Measurements from ENCODE around the gene UBFD1. TPM values are rescaled to one million over a fixed set of nuclear protein-coding genes. Genes with fewer than 3 reads are reported as not detected.

The UBFD1 gene
- total and polyA plus RNA-seq, 2 of the 8 experiments (the other 6 are each of a cell fraction or from before 2014, with no cell fraction given) = 66.3 to 106 TPM

DNA sequence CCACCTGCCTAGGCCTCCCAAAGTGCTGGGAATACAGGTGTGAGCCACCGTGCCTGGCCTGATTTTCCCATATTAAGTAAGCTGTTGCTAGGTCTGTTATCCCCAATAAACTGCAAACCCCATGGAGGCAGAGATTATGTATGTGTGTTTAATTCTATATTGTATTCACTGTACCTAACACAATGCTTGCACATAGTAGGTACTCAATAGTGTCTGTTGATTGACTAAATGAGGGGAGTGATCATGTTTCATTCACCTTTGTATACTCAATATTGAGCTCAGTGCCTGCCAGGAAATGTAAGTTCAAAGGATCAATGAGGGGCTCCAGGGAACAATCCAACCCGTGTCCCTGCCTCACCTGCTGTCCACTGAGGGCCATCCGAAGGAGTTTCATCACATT is 32.6 kb upstream of the UBFD1 start:
- H4K91ac ChIP-seq (replicated peaks; ENCODE audit: insufficient read length, low read length) = no peak overlapping the region
- H4K8ac ChIP-seq (ENCODE audit: extremely low read depth, insufficient read depth, low read length) = no peak overlapping the region
- no peak overlapping the region for H2BK12ac ChIP-seq (ENCODE audit: low read depth, low read length)
- no peak overlapping the region for H2BK120ac ChIP-seq (replicated peaks; ENCODE audit: low read depth, low read length)
- H3K36me3 ChIP-seq (ENCODE audit: control insufficient read depth in 2 of 4, insufficient read depth in 4 of 4, low read length in 3 of 4) = peaks cover 26 to 56% (median 53%) of the 10 kb centered on the region in 4 experiments
- no peak overlapping the region for H3K23ac ChIP-seq (ENCODE audit: insufficient read length)
- H3K27ac ChIP-seq (ENCODE audit: low read depth, low read length) = no peak overlapping the region
- POLR2A ChIA-PET (ENCODE audit: partially characterized antibody) = no interaction called here
- H3K4ac ChIP-seq (replicated peaks; ENCODE audit: insufficient read length, low read depth, low read length) = no peak overlapping the region
- H3K18ac ChIP-seq (ENCODE audit: extremely low read depth, low read length) = no peak overlapping the region
- no peak overlapping the region for H4K5ac ChIP-seq (ENCODE audit: insufficient read length, low read depth, low read length)
- H2AK5ac ChIP-seq (ENCODE audit: low read depth, low read length) = no peak overlapping the region
- no peak for FAIRE-seq
- H3K27me3 ChIP-seq (replicated peaks in 1 of 4; ENCODE audit: control insufficient read depth in 3 of 4, extremely low read depth in 1 of 4, insufficient read depth in 3 of 4, low read length in 3 of 4) = no peaks in the 10 kb centered on the region
- H3K23me2 ChIP-seq (ENCODE audit: low read depth, low read length) = no peaks in the 10 kb centered on the region
- H2BK5ac ChIP-seq (ENCODE audit: low read depth, low read length) = no peak overlapping the region
- H3K56ac ChIP-seq (replicated peaks; ENCODE audit: insufficient read length, low read depth, low read length) = no peak overlapping the region
- CTCF ChIA-PET (ENCODE audit: partially characterized antibody) = interaction anchor here (1.0 to 1.4 kb wide), 2 partner anchors 9 to 10 kb away, joined by 3 to 5 read pairs; no protein-coding TSS in a partner anchor
- no peak overlapping the region for H3K4me3 ChIP-seq (ENCODE audit: extremely low read depth in 1 of 4, insufficient read depth in 2 of 4, low read depth in 3 of 4, low read length in 4 of 4)
- WGBS, 2 experiments (ENCODE audit: extremely low coverage in 1 of 2, insufficient coverage in 1 of 2, insufficient read length in 1 of 2, insufficient replicate concordance in 2 of 2, low coverage in 1 of 2, low lambda C conversion rate in 2 of 2, missing lambda C conversion rate in 1 of 2) = 89% methylated on average over 3 of the region's 3 CpGs; no CpG with 5 or more reads in 1 of the 2 experiments
- peaks cover 2 to 4% of the 10 kb centered on the region in 2 experiments for H4K20me1 ChIP-seq (replicated peaks in 1 of 2; ENCODE audit: control insufficient read depth in 1 of 2, insufficient read depth in 2 of 2, low read length in 2 of 2)
- H3K9me3 ChIP-seq (ENCODE audit: insufficient read depth in 2 of 2, low read depth in 1 of 2, low read length in 1 of 2) = no peaks in the 10 kb centered on the region
- no peak overlapping the region for H3K9ac ChIP-seq (replicated peaks in 1 of 4; ENCODE audit: extremely low read depth in 1 of 4, low read depth in 3 of 4, low read length in 3 of 4)
- H3K4me2 ChIP-seq (ENCODE audit: insufficient read depth in 1 of 2, low read depth in 2 of 2, low read length in 2 of 2) = no peak overlapping the region
- H3K79me2 ChIP-seq (ENCODE audit: control insufficient read depth in 1 of 2, insufficient read depth in 2 of 2, low read length in 2 of 2) = no peaks in the 10 kb centered on the region
- H3K79me1 ChIP-seq (ENCODE audit: low read depth, low read length) = no peaks in the 10 kb centered on the region
- H2BK15ac ChIP-seq (ENCODE audit: low read length) = no peak overlapping the region
- no peak overlapping the region for H2BK20ac ChIP-seq (ENCODE audit: low read length)
- no peak for DNase-seq (ENCODE audit: low read depth in 1 of 2, low spot score in 2 of 2)
- no peak overlapping the region for H2AFZ ChIP-seq (ENCODE audit: low read length)
- H3K4me1 ChIP-seq (replicated peaks in 1 of 4; ENCODE audit: control insufficient read depth in 3 of 4, insufficient read depth in 4 of 4, low read length in 3 of 4) = no peaks in the 10 kb centered on the region
- no peak overlapping the region for H3K14ac ChIP-seq (ENCODE audit: insufficient read length)
- TF ChIP-seq TAF1 (IDR thresholded peaks at IDR 0.05; ENCODE audit: low read depth, low read length) (no peak), SIRT6 (IDR thresholded peaks at IDR 0.05; ENCODE audit: low read length) (no peak)

Measured in H1 (cell line).